ENCODE results near the gene CCDC148. TPM values are rescaled to one million over a fixed set of nuclear protein-coding genes. Genes with fewer than 3 reads are reported as not detected.
A peak's percentile ranks its signal among the peaks of the same experiment; 100 is the strongest.

CCDC148 gene
- total and polyA plus RNA-seq, 2 donors (not counting 3 experiments of a cell fraction or from before 2014, with no cell fraction given): 0.04 to 0.69 TPM

DNA sequence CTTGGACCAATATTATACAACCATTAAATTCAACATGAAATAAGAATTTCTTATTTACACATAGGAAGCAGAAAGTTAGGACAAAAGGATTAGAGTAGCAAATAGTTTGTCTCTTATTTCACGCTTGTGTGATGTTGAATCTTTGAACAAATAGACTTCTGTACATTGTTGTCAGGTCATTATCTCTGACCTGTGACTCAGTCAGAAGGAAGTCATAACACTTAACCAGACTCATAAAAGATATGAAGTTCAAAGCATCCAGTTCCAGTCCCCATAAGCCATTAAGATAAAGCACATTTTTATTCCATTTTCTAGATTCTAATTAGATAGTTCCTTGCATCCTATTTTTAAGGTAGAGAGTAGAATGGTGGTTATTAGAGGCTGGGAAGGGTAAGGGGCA lies 224.1 kb downstream of the CCDC148 start:
- CTCF ChIA-PET: no interaction called here

More for the DNA sequence above, 224.1 kb downstream of the CCDC148 start:
- peak; percentile 55 for DNase-seq (ENCODE audit: low read depth, low spot score)
- Histone ChIP-seq H3K36me3 (ENCODE audit: control insufficient read depth in 2 of 2, extremely low read depth in 1 of 2, insufficient read depth in 2 of 2, low read length in 2 of 2) (no peaks in the 10 kb centered on the region), H3K9me3 (replicated peaks; ENCODE audit: control insufficient read depth, insufficient read depth, low read length) (no peaks in the 10 kb centered on the region), H3K4me1 (ENCODE audit: control insufficient read depth, extremely low read depth, insufficient read depth, low read length) (peaks cover 2% of the 10 kb centered on the region), H3K4me2 (ENCODE audit: insufficient read depth, low read length) (no peak overlapping the region), H3K27me3 (ENCODE audit: control insufficient read depth in 2 of 2, insufficient read depth in 2 of 2, low read length in 2 of 2) (peaks cover 23 to 67% of the 10 kb centered on the region in 2 experiments), H3K79me2 (ENCODE audit: control insufficient read depth, insufficient read depth, low read length) (no peaks in the 10 kb centered on the region), H3K27ac (ENCODE audit: insufficient read depth, low read depth, low read length) (no peak overlapping the region), H3K9me1 (replicated peaks; ENCODE audit: control insufficient read depth, extremely low read depth, insufficient read depth, low read length) (no peaks in the 10 kb centered on the region), H3K9ac (replicated peaks; ENCODE audit: extremely low read depth, insufficient read depth, low read length) (no peak overlapping the region), H4K20me1 (replicated peaks; ENCODE audit: control insufficient read depth, extremely low read depth, insufficient read depth, low read length) (no peaks in the 10 kb centered on the region), H3K4me3 (replicated peaks in 1 of 3; ENCODE audit: insufficient read depth in 1 of 3, low read depth in 1 of 3, low read length in 3 of 3) (no peak overlapping the region), H2AFZ (ENCODE audit: low read depth, low read length) (no peak overlapping the region)
- TF ChIP-seq, protein P1, sequence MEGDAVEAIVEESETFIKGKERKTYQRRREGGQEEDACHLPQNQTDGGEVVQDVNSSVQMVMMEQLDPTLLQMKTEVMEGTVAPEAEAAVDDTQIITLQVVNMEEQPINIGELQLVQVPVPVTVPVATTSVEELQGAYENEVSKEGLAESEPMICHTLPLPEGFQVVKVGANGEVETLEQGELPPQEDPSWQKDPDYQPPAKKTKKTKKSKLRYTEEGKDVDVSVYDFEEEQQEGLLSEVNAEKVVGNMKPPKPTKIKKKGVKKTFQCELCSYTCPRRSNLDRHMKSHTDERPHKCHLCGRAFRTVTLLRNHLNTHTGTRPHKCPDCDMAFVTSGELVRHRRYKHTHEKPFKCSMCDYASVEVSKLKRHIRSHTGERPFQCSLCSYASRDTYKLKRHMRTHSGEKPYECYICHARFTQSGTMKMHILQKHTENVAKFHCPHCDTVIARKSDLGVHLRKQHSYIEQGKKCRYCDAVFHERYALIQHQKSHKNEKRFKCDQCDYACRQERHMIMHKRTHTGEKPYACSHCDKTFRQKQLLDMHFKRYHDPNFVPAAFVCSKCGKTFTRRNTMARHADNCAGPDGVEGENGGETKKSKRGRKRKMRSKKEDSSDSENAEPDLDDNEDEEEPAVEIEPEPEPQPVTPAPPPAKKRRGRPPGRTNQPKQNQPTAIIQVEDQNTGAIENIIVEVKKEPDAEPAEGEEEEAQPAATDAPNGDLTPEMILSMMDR (IDR thresholded peaks at IDR 0.05; ENCODE audit: extremely low read depth in 1 of 2, insufficient read depth in 1 of 2, low read depth in 1 of 2, low read length in 2 of 2): no peak
- TF ChIP-seq JUN (IDR thresholded peaks at IDR 0.05; ENCODE audit: borderline replicate concordance, insufficient read depth, insufficient read length, low read depth) (peak; percentile 68), POLR2A (IDR thresholded peaks at IDR 0.05; ENCODE audit: low read depth, low read length) (no peak), GATA2 (IDR thresholded peaks at IDR 0.05; ENCODE audit: insufficient read depth, insufficient read length, low read depth, low read length) (peak; percentile 31), FOS (IDR thresholded peaks at IDR 0.05; ENCODE audit: borderline replicate concordance, insufficient read depth, low read length) (peak; percentile 63), EZH2 (IDR thresholded peaks at IDR 0.05; ENCODE audit: borderline replicate concordance, low read depth, low read length, severe bottlenecking) (no peak), POLR2AphosphoS5 (IDR thresholded peaks at IDR 0.05; ENCODE audit: insufficient read depth, low read depth, low read length) (no peak), MYC (IDR thresholded peaks at IDR 0.05; ENCODE audit: low read depth, low read length) (no peak)
- TF ChIP-seq, protein P2, sequence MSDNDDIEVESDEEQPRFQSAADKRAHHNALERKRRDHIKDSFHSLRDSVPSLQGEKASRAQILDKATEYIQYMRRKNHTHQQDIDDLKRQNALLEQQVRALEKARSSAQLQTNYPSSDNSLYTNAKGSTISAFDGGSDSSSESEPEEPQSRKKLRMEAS (IDR thresholded peaks at IDR 0.05; ENCODE audit: insufficient read depth, insufficient read length): no peak
- intact Hi-C loops (cut with micrococcal nuclease): loop anchor here (2.0 kb wide), 1 partner anchor 16 kb away; no protein-coding TSS in a partner anchor
- POLR2A ChIA-PET: no interaction called here
- no TSS peak for BruUV-seq (replicated peaks)
- peak; percentile 56 for FAIRE-seq
- dilution Hi-C loops (cut with MboI; ENCODE audit: extremely low pct_ligation_motif_present, low sequenced_read_pairs): no loop called here

All from endothelial cell of umbilical vein (primary cell).